Kidney (tissue), 14 donors: ENCODE data around the gene SH3PXD2B. TPM values are rescaled to one million over a fixed set of nuclear protein-coding genes. Genes with fewer than 3 reads are reported as not detected.
"Not testable (repeated sequence)": the region's sequence is repeated elsewhere in the genome, so short reads cannot be mapped to it uniquely, and the experiment has no call there.

Experiments used
- DNase-seq, 5 donors: peaks; one replicate each; pipeline ENCODE4 v3.0.0-alpha.2; 2013 to 2020
- FAIRE-seq: peaks from 2 replicates; lab custom pipeline; 2012; peaks lifted over from hg19 to GRCh38; lab: Jason Lieb, UNC
- H3K27ac ChIP-seq, 2 donors: one replicate each; pipeline ENCODE4 v1.7.0; 2013; ENCODE audit warnings: low read depth in 2 of 2, low read length in 2 of 2, inconsistent platforms in 1 of 2
- H3K27me3 ChIP-seq: one replicate; pipeline ENCODE4 v1.7.1; 2013; ENCODE audit warnings: low read length, inconsistent platforms; ENCODE audit not compliant: control insufficient read depth, insufficient read depth
- H3K36me3 ChIP-seq, 3 donors: one replicate each; pipeline versions ENCODE4 v1.7.0 to v1.7.1; 2013; ENCODE audit warnings: low read length in 3 of 3, control low read depth in 1 of 3, inconsistent platforms in 1 of 3; ENCODE audit not compliant: insufficient read depth in 3 of 3, control insufficient read depth in 2 of 3
- H3K4me1 ChIP-seq, 3 donors: one replicate each; pipeline versions ENCODE4 v1.7.0 to v1.7.1; 2013; ENCODE audit warnings: low read length in 3 of 3, inconsistent platforms in 1 of 3, low read depth in 1 of 3; ENCODE audit not compliant: control insufficient read depth in 2 of 3, insufficient read depth in 2 of 3
- H3K4me3 ChIP-seq, 3 donors: one replicate each; pipeline versions ENCODE4 v1.7.0 to v1.8.1; 2013; ENCODE audit warnings: low read length in 3 of 3, control low read depth in 1 of 3, inconsistent platforms in 1 of 3
- H3K9ac ChIP-seq, 3 donors: one replicate each; pipeline versions ENCODE4 v1.7.0 to v1.7.1; 2013; ENCODE audit warnings: low read length in 3 of 3, control low read depth in 1 of 3, inconsistent platforms in 1 of 3
- H3K9me3 ChIP-seq, 3 donors: one replicate each; pipeline versions ENCODE4 v1.7.0 to v1.7.1; 2013; ENCODE audit warnings: low read length in 3 of 3, control low read depth in 1 of 3, inconsistent platforms in 1 of 3; ENCODE audit not compliant: control insufficient read depth in 2 of 3, insufficient read depth in 1 of 3
- CTCF ChIP-seq: IDR thresholded peaks from 3 replicates; pipeline ENCODE4 v1.5.1; 2012; ENCODE audit warnings: mild to moderate bottlenecking, moderate library complexity, borderline replicate concordance; ENCODE audit not compliant: insufficient read depth; ENCODE audit errors: extremely low read depth
- intact Hi-C: fragments of 100-400 bp; cut with DNase I; formaldehyde crosslinking; loops from one replicate; pipeline ENCODE4 v1.11.1; 2022
- polyA plus RNA-seq: library from polyadenylated mRNA; stranded (reverse); fragments of 350-450 nt; fragmentation: Illumina TruSeq; extraction: RNeasy Lipid Tissue Mini Kit (QIAGEN cat#74804); gene quantifications from one replicate; pipeline ENCODE4 v1.2.3, GENCODE V29; 2014; ENCODE audit warnings: low read depth, low replicate concordance; ENCODE audit not compliant: insufficient read depth
- total RNA-seq: library from RNA; stranded (reverse); fragmentation: NEBNext Ultra II Directional; extraction: Animal tissue kit (Norgen Biotek cat#: 25700); gene quantifications from one replicate; pipeline ENCODE4 v1.2.1, GENCODE V29; 2021
- donor health status: control.
- donor health status: control.
- donor health status: control.
- donor health status: control.
- donor health status: control.
- donor health status: DM: yes; HTN: yes; CAD: no.
- donor health status: Normal renal cell carcinoma (clear cell type).

Gene SH3PXD2B
- total and polyA plus RNA-seq, 2 donors from 2014 or later: 3.1 to 22.8 TPM

- no peak for TF ChIP-seq CTCF
- DNase-seq: no peak
- Histone ChIP-seq H3K4me3 (no peak overlapping the region), H3K9me3 (no peaks in the 10 kb centered on the region), H3K27ac (no peak overlapping the region), H3K27me3 (no peaks in the 10 kb centered on the region), H3K9ac (no peak overlapping the region), H3K4me1 (no peaks in the 10 kb centered on the region), H3K36me3 (no peaks in the 10 kb centered on the region)
- intact Hi-C loops: no loop called here
- FAIRE-seq: no peak
Measured at GRCh38 chr5:172334196-172334595, 120.1 kb downstream of the SH3PXD2B start.

- FAIRE-seq, H3K4me3 ChIP-seq, DNase-seq, H3K27ac ChIP-seq, intact Hi-C loops, H3K9me3 ChIP-seq, H3K36me3 ChIP-seq, H3K27me3 ChIP-seq, H3K9ac ChIP-seq, H3K4me1 ChIP-seq: not testable (repeated sequence)
Measured at GRCh38 chr5:172326901-172327300, 127.4 kb downstream of the SH3PXD2B start.

GRCh38 chr5:172325452-172325851, 128.9 kb downstream of the SH3PXD2B start:
- no peak overlapping the region for H3K9ac ChIP-seq
- DNase-seq (no peak), FAIRE-seq (no peak)
- no peak overlapping the region for H3K27ac ChIP-seq
- intact Hi-C loops: no loop called here
- H3K4me1 ChIP-seq: peaks cover 0 to 2% (median 0%) of the 10 kb centered on the region in 3 donors
- TF ChIP-seq CTCF: no peak
- no peak overlapping the region for H3K4me3 ChIP-seq
- H3K36me3 ChIP-seq: no peaks in the 10 kb centered on the region
- H3K27me3 ChIP-seq: no peaks in the 10 kb centered on the region
- H3K9me3 ChIP-seq: no peaks in the 10 kb centered on the region

GRCh38 chr5:172322028-172322965, 132.0 kb downstream of the SH3PXD2B start:
- DNase-seq: peak in 3 of 5 donors; percentile 33 to 67 (median 63)

More at GRCh38 chr5:172322028-172322965, 132.0 kb downstream of the SH3PXD2B start:
- Histone ChIP-seq H3K9ac (no peak overlapping the region), H3K27ac (no peak overlapping the region), H3K4me3 (no peak overlapping the region), H3K9me3 (no peaks in the 10 kb centered on the region), H3K4me1 (peaks cover 0 to 2% (median 0%) of the 10 kb centered on the region in 3 donors), H3K27me3 (no peaks in the 10 kb centered on the region), H3K36me3 (no peaks in the 10 kb centered on the region)
- no peak for FAIRE-seq
- TF ChIP-seq CTCF: no peak
- intact Hi-C loops: no loop called here
